Measurements from ENCODE around the gene AGBL1. TPM values are rescaled to one million over a fixed set of nuclear protein-coding genes. Genes with fewer than 3 reads are reported as not detected.

AGBL1 gene
- polyA plus RNA-seq, 2 of the 4 experiments (the other 2 are of a cell fraction), result not detected

- no peak for TF ChIP-seq EP300 (IDR thresholded peaks at IDR 0.05)
- TF ChIP-seq CEBPB (IDR thresholded peaks at IDR 0.05), result no peak
- TF ChIP-seq USF2 (IDR thresholded peaks at IDR 0.05), result no peak
- no peak for TF ChIP-seq CHD2 (IDR thresholded peaks at IDR 0.05; ENCODE audit: low read length, partially characterized antibody)
- no peak for TF ChIP-seq REST (IDR thresholded peaks at IDR 0.05)
- no peak for TF ChIP-seq POLR2A (IDR thresholded peaks at IDR 0.05; ENCODE audit: low read length)
- no peak for TF ChIP-seq FOSL2 (IDR thresholded peaks at IDR 0.05)
- no peak for TF ChIP-seq FOSL2 (CRISPR knock-in tag; IDR thresholded peaks at IDR 0.05)
- TF ChIP-seq RARB (CRISPR knock-in tag; IDR thresholded peaks at IDR 0.05), result no peak
- TF ChIP-seq PBX3 (IDR thresholded peaks at IDR 0.05), result no peak
- no peak for TF ChIP-seq ELK1 (IDR thresholded peaks at IDR 0.05; ENCODE audit: low read depth, low read length)
- TF ChIP-seq JUNB (IDR thresholded peaks at IDR 0.05), result no peak
- TF ChIP-seq EHF (CRISPR knock-in tag; IDR thresholded peaks at IDR 0.05), result no peak
- TF ChIP-seq HOXA7 (CRISPR knock-in tag; IDR thresholded peaks at IDR 0.05), result no peak
- no peak for TF ChIP-seq PHF8 (IDR thresholded peaks at IDR 0.05; ENCODE audit: borderline replicate concordance, low read depth)
- TF ChIP-seq ZFP36 (IDR thresholded peaks at IDR 0.05; ENCODE audit: borderline replicate concordance, partially characterized antibody), result no peak
- TF ChIP-seq GATA3 (IDR thresholded peaks at IDR 0.05; ENCODE audit: borderline replicate concordance), result no peak
- TF ChIP-seq CBX8 (IDR thresholded peaks at IDR 0.05), result no peak
- no peak for TF ChIP-seq TFCP2L1 (CRISPR knock-in tag; IDR thresholded peaks at IDR 0.05)
- ATAC-seq, result no peak
- no peak for DNase-seq (ENCODE audit: low read depth in 1 of 2, low spot score in 1 of 2)
- no peak overlapping the region for H3K4me2 ChIP-seq
- FAIRE-seq, result no peak
- H3K4me3 ChIP-seq, result no peak overlapping the region
- ChIA-PET POLR2A (no interaction called here), CTCF (interaction anchor here (0.9 kb wide), 1 partner anchor 8 kb away, joined by 4 read pairs; no protein-coding TSS in a partner anchor)
- no peaks in the 10 kb centered on the region for H3K4me1 ChIP-seq
- no peak overlapping the region for H3K27ac ChIP-seq
- WGBS (ENCODE audit: missing lambda C conversion rate), result 0% methylated on average over 1 of the region's 1 CpG
- H3K9me3 ChIP-seq, result no peaks in the 10 kb centered on the region
Observed at GRCh38 chr15:86483936-86484335, 404.3 kb downstream of the AGBL1 start.

- POLR2A ChIA-PET, result no interaction called here
Observed at GRCh38 chr15:86488046-86488445, 408.4 kb downstream of the AGBL1 start.

More at GRCh38 chr15:86488046-86488445, 408.4 kb downstream of the AGBL1 start:
- H3K27ac ChIP-seq, result no peak overlapping the region
- no peak for TF ChIP-seq ZSCAN20 (CRISPR knock-in tag; IDR thresholded peaks at IDR 0.05)
- no peak for TF ChIP-seq EP300 (IDR thresholded peaks at IDR 0.05)
- no peak for TF ChIP-seq SMC3 (IDR thresholded peaks at IDR 0.05)
- no peak for TF ChIP-seq PHF8 (IDR thresholded peaks at IDR 0.05; ENCODE audit: borderline replicate concordance, low read depth)
- no peak for TF ChIP-seq CHD4 (IDR thresholded peaks at IDR 0.05; ENCODE audit: borderline replicate concordance)
- no peak for TF ChIP-seq RNF2 (IDR thresholded peaks at IDR 0.05; ENCODE audit: borderline replicate concordance, low read depth)
- TF ChIP-seq CTCF (IDR thresholded peaks at IDR 0.05), result no peak
- TF ChIP-seq RCOR1 (IDR thresholded peaks at IDR 0.05; ENCODE audit: low read depth, low read length), result no peak
- TF ChIP-seq E2F6 (IDR thresholded peaks at IDR 0.05; ENCODE audit: borderline replicate concordance, low read depth), result no peak
- TF ChIP-seq NR3C1 (IDR thresholded peaks at IDR 0.05), result no peak
- no peak for TF ChIP-seq FOSL2 (IDR thresholded peaks at IDR 0.05)
- no peak for TF ChIP-seq FOSL2 (CRISPR knock-in tag; IDR thresholded peaks at IDR 0.05)
- no peak for TF ChIP-seq NFE2L2 (conservative IDR thresholded peaks at IDR 0.05; ENCODE audit: low read length)
- TF ChIP-seq CEBPB (IDR thresholded peaks at IDR 0.05), result no peak
- TF ChIP-seq FOSB (CRISPR knock-in tag; IDR thresholded peaks at IDR 0.05), result no peak
- TF ChIP-seq FOXS1 (CRISPR knock-in tag; IDR thresholded peaks at IDR 0.05), result no peak
- TF ChIP-seq NPAS2 (CRISPR knock-in tag; IDR thresholded peaks at IDR 0.05; ENCODE audit: borderline replicate concordance), result no peak
- no peak for TF ChIP-seq RAD21 (conservative IDR thresholded peaks at IDR 0.05 in 1 of 2, IDR thresholded peaks at IDR 0.05 in 1 of 2)
- no peaks in the 10 kb centered on the region for H3K4me1 ChIP-seq
- H3K9me3 ChIP-seq, result no peaks in the 10 kb centered on the region
- no peak overlapping the region for H3K4me3 ChIP-seq
- DNase-seq (ENCODE audit: low read depth in 1 of 2, low spot score in 1 of 2) (no peak), ATAC-seq (no peak), FAIRE-seq (no peak)
- no peak overlapping the region for H3K4me2 ChIP-seq
- CTCF ChIA-PET, result no interaction called here
- WGBS (ENCODE audit: missing lambda C conversion rate), result 18% methylated on average over 3 of the region's 3 CpGs

All from A549 (cell line).